OCI-LY7 (cell line): ENCODE data around the gene CDCA5. TPM values are rescaled to one million over a fixed set of nuclear protein-coding genes. Genes with fewer than 3 reads are reported as not detected.

Source experiments
- BruUV-seq: library from RNA; stranded (reverse); fragments of 400-500 nt; replicated peaks from 2 replicates; lab custom pipeline; 2021; lab: Mats Ljungman, UMichigan
- CTCF ChIA-PET: fragments of 300-600 bp; sonication (Branson Sonifier 250); formaldehyde crosslinking; loops from one replicate; lab custom pipeline; 2022; ENCODE audit warnings: antibody characterized with exemption; ENCODE audit not compliant: unreplicated experiment; lab: Charles Lee
- POLR2A ChIA-PET: fragments of 300-600 bp; sonication (Branson Sonifier 250); formaldehyde crosslinking; loops from one replicate; lab custom pipeline; 2022; ENCODE audit warnings: antibody characterized with exemption; lab: Charles Lee
- DNase-seq: peaks from one replicate; pipeline ENCODE4 v3.0.0-alpha.2; 2015; ENCODE audit warnings: low spot score
- H2AFZ ChIP-seq: fragments of 200-600 bp; sonication (generic), shearing (Covaris generic); 2 replicates; pipeline ENCODE4 v1.6.1; 2014; ENCODE audit warnings: mild to moderate bottlenecking, antibody characterized with exemption, low read length, moderate library complexity
- H3K27ac ChIP-seq: fragments of 200-600 bp; sonication (generic); 2 replicates; pipeline ENCODE4 v1.5.1; 2014; ENCODE audit warnings: mixed run types, low read depth, mild to moderate bottlenecking, moderate library complexity, low read length, inconsistent platforms; ENCODE audit not compliant: poor library complexity, severe bottlenecking
- H3K36me3 ChIP-seq: fragments of 200-600 bp; sonication (generic); 2 replicates; pipeline ENCODE4 v1.6.1; 2014; ENCODE audit warnings: mild to moderate bottlenecking, antibody characterized with exemption, low read length, moderate library complexity, mixed read lengths; ENCODE audit not compliant: insufficient read depth
- H3K4me1 ChIP-seq: fragments of 200-600 bp; sonication (generic); 2 replicates; pipeline ENCODE4 v1.5.1; 2014; ENCODE audit warnings: mild to moderate bottlenecking, low read length; ENCODE audit not compliant: insufficient read depth, poor library complexity, severe bottlenecking
- H3K4me2 ChIP-seq: fragments of 200-600 bp; sonication (generic); 2 replicates; pipeline ENCODE4 v1.6.1; 2014; ENCODE audit warnings: mild to moderate bottlenecking, low read length
- H3K4me3 ChIP-seq: fragments of 200-600 bp; sonication (generic); 2 replicates; pipeline ENCODE4 v1.5.1; 2014; ENCODE audit warnings: mild to moderate bottlenecking, low read depth, low read length; ENCODE audit not compliant: poor library complexity, severe bottlenecking
- H3K79me2 ChIP-seq: fragments of 200-600 bp; sonication (generic); 2 replicates; pipeline ENCODE4 v1.6.1; 2016; ENCODE audit warnings: low read depth, mild to moderate bottlenecking, low read length, moderate library complexity, mixed read lengths; ENCODE audit not compliant: insufficient read depth
- H3K9me2 ChIP-seq: fragments of 200-600 bp; sonication (generic); 2 replicates; pipeline ENCODE4 v1.6.1; 2016; ENCODE audit warnings: mild to moderate bottlenecking, low read length, mixed read lengths; ENCODE audit not compliant: insufficient read depth
- H3K9me3 ChIP-seq: fragments of 200-600 bp; sonication (generic); 2 replicates; pipeline ENCODE4 v1.6.1; 2014; ENCODE audit warnings: mild to moderate bottlenecking, mixed run types, low read length, mixed read lengths
- H4K20me1 ChIP-seq: fragments of 200-600 bp; sonication (generic); 2 replicates; pipeline ENCODE4 v1.6.1; 2014; ENCODE audit warnings: mild to moderate bottlenecking, antibody characterized with exemption, low read length, moderate library complexity, mixed read lengths; ENCODE audit not compliant: insufficient read depth
- EZH2phosphoT487 ChIP-seq: fragments of 200-600 bp; sonication (generic); IDR thresholded peaks from 2 replicates; pipeline ENCODE4 v1.6.1; 2018; ENCODE audit warnings: low read depth, borderline replicate concordance, mild to moderate bottlenecking, mixed run types, antibody characterized with exemption, low read length, moderate library complexity, mixed read lengths
- intact Hi-C: fragments of 100-400 bp; cut with micrococcal nuclease; formaldehyde crosslinking; loops from one replicate; pipeline ENCODE4 v1.10.0; 2022; ENCODE audit not compliant: unreplicated experiment
- total RNA-seq, 2 experiments: library from RNA; depleted of rRNA in 1 of 2; stranded (reverse); fragments of >200 nt in 1 of 2; shearing (Covaris generic) in 1 of 2; gene quantifications; 2 replicates each; pipeline ENCODE4 v1.2.3, GENCODE V29; 2014 to 2022
- TF ChIP-seq, protein P1 (sequence below): fragments of 200-600 bp; sonication (generic); conservative IDR thresholded peaks from 2 replicates; pipeline ENCODE4 v1.5.1; 2014; ENCODE audit warnings: mild to moderate bottlenecking, antibody characterized with exemption, low read length, moderate library complexity, mixed read lengths

CDCA5 gene
- total RNA-seq, 2 experiments from 2014 or later: 135 to 151 TPM

DNA sequence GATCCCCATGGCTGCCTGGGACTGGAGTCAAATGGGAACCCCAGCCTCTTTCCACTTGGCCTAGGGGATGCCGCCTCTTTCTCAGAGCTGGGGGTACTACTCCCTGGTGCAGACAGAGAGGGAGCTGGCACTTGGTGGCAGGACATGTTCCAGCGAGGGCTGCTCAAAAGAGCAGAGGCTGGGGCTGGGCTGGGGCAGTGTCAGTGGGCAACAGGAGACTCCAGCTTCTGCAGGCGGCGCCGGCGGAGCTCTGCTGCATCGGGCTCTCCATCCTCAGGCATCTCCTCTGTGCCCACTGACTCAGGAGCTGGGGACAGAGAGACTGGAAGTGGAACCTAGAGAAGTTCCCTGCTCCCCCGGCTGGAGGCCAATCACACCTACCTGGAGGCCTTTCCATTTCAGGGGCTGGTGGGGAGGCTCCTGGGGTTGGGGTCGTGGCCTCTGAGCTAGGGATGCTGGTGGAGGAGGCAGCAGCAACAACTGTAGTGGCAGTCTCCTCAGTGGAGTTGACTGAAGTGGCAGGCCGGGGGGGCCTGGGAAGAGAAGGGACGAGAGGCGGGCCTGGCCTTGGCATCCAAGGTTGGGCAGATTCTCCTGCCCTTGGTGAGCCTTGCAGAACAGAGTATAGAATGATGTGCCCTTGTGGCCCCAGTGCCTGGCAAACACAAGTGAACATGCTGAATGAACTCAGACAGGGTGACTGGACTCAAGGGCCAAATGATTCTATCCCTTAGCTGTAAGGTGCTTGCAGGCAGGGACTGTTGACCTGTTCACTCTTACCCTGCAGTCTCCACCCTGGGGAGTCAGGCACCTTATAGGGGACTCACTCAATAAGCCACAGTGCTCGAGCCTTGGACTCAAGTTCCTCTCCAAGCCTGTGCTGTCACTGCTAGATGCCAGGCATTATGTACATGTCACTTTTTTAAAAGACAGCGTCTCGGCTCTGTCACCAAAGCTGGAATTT lies 44.6 kb upstream of the CDCA5 start:
- CTCF ChIA-PET: no interaction called here
- no peak for TF ChIP-seq EZH2phosphoT487
- TF ChIP-seq, protein P1, sequence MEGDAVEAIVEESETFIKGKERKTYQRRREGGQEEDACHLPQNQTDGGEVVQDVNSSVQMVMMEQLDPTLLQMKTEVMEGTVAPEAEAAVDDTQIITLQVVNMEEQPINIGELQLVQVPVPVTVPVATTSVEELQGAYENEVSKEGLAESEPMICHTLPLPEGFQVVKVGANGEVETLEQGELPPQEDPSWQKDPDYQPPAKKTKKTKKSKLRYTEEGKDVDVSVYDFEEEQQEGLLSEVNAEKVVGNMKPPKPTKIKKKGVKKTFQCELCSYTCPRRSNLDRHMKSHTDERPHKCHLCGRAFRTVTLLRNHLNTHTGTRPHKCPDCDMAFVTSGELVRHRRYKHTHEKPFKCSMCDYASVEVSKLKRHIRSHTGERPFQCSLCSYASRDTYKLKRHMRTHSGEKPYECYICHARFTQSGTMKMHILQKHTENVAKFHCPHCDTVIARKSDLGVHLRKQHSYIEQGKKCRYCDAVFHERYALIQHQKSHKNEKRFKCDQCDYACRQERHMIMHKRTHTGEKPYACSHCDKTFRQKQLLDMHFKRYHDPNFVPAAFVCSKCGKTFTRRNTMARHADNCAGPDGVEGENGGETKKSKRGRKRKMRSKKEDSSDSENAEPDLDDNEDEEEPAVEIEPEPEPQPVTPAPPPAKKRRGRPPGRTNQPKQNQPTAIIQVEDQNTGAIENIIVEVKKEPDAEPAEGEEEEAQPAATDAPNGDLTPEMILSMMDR: no peak
- POLR2A ChIA-PET: interaction anchor here (0.6 kb wide), 1 partner anchor 51 kb away, joined by 4 read pairs; no protein-coding TSS in a partner anchor
- H3K4me3 ChIP-seq: no peak overlapping the region
- peak overlapping the region; percentile 98 for H3K27ac ChIP-seq
- intact Hi-C loops: no loop called here
- no peaks in the 10 kb centered on the region for H3K9me2 ChIP-seq
- no peaks in the 10 kb centered on the region for H4K20me1 ChIP-seq
- H3K9me3 ChIP-seq: no peaks in the 10 kb centered on the region
- peak overlapping the region; percentile 99; the same call in 1 of the 2 replicates for H3K4me2 ChIP-seq
- no peak for DNase-seq
- peaks cover 55% of the 10 kb centered on the region for H3K79me2 ChIP-seq
- peaks cover 92% of the 10 kb centered on the region for H3K36me3 ChIP-seq
- H3K4me1 ChIP-seq: peaks cover 56% of the 10 kb centered on the region
- BruUV-seq: no TSS peak
- H2AFZ ChIP-seq: no peak overlapping the region

DNA sequence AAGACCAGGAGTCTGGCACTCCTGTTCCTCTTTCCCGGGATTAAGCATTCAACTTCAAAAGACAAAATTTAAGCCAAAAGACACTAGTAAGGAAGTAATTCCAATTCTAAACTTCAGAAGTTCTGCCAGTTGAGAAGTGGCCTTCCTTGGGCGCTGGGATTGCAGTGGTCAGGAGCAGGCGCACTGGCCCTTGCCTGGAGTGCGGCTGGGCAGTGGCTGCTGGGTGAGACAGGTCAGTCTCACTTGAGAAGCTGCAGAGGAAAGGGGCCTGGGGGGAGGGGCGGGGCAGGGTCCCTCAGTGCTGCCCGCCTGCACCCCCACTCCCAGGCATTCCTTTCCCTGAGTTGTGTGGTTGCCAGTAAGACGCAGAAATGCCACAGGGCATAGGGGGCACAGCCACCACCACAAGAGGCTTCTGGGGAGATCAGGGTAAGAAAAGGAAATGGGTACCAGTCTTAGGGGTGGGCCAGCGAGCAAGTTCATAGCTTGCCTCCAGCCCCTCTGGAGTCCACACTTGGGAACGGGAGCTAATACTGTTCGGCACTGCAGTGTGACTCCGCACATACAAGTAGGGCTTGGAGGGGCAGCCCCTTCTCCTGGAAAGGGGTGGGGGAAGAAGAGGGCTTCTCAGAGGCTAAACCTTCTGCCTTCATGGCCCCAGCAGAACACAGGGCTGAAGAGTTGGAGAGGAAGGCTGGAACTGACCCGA lies 43.8 kb upstream of the CDCA5 start:
- H3K36me3 ChIP-seq: peaks cover 87% of the 10 kb centered on the region
- TSS peak; percentile 27 for BruUV-seq

More for the DNA sequence above, 43.8 kb upstream of the CDCA5 start:
- H3K9me2 ChIP-seq: no peaks in the 10 kb centered on the region
- peaks cover 63% of the 10 kb centered on the region for H3K4me1 ChIP-seq
- H3K27ac ChIP-seq: peak overlapping the region; percentile 98
- H3K9me3 ChIP-seq: no peaks in the 10 kb centered on the region
- H2AFZ ChIP-seq: no peak overlapping the region
- no peaks in the 10 kb centered on the region for H4K20me1 ChIP-seq
- intact Hi-C loops: no loop called here
- no peak overlapping the region for H3K4me3 ChIP-seq
- H3K79me2 ChIP-seq: peaks cover 57% of the 10 kb centered on the region
- DNase-seq: no peak
- ChIA-PET CTCF (no interaction called here), POLR2A (no interaction called here)
- TF ChIP-seq, protein P1: no peak
- TF ChIP-seq EZH2phosphoT487: no peak
- no peak overlapping the region; the same call in 1 of the 2 replicates for H3K4me2 ChIP-seq
